Thyroid gland (tissue), 4 donors: ENCODE data around the gene OVCA2.

Source experiments
- POLR2A ChIP-seq, 2 donors: fragments of 450-650 bp; IDR thresholded peaks; one replicate each; pipeline ENCODE4 v1.6.1; 2017; ENCODE audit warnings: antibody characterized with exemption in 2 of 2, mild to moderate bottlenecking in 2 of 2, moderate library complexity in 1 of 2
- TF ChIP-seq, protein P1 (sequence below), 6 experiments: fragments of 200-600 bp in 3 of 6; fragments of 450-650 bp in 3 of 6; sonication (generic) in 3 of 6; IDR thresholded peaks; one replicate each; pipeline ENCODE4 v1.5.1; 2016 to 2019; ENCODE audit warnings: antibody characterized with exemption in 6 of 6, mild to moderate bottlenecking in 2 of 6, inconsistent platforms in 1 of 6, moderate library complexity in 1 of 6

DNA sequence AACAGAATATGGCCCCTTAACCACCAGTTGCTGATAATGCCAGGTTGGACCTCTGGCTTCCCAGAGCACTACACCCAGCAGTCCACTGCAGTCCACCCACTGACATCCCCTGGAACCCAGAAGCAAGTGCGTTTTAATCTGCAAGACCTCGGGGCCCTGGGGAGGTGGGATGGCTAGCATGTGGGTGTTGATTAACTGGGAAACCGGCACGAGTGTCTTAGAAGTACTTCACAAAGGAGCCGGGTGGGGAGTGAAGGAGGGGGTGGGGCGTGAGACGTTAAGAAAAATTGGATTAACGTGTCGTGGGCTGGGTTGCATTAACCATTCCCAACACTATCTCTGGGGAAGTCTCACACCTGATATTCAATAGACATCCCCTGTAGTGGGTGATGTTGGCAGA lies 7.0 kb downstream of the OVCA2 start:
- TF ChIP-seq, protein P1, sequence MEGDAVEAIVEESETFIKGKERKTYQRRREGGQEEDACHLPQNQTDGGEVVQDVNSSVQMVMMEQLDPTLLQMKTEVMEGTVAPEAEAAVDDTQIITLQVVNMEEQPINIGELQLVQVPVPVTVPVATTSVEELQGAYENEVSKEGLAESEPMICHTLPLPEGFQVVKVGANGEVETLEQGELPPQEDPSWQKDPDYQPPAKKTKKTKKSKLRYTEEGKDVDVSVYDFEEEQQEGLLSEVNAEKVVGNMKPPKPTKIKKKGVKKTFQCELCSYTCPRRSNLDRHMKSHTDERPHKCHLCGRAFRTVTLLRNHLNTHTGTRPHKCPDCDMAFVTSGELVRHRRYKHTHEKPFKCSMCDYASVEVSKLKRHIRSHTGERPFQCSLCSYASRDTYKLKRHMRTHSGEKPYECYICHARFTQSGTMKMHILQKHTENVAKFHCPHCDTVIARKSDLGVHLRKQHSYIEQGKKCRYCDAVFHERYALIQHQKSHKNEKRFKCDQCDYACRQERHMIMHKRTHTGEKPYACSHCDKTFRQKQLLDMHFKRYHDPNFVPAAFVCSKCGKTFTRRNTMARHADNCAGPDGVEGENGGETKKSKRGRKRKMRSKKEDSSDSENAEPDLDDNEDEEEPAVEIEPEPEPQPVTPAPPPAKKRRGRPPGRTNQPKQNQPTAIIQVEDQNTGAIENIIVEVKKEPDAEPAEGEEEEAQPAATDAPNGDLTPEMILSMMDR (IDR thresholded peaks at IDR 0.05): no peak
- no peak for TF ChIP-seq POLR2A (IDR thresholded peaks at IDR 0.05)
